ENCODE measurements around the gene GPR34.

Gene GPR34

GRCh38 chrX:41720125-41720779, 31.5 kb downstream of the GPR34 start:
- no peaks in the 10 kb centered on the region for H3K9me2 ChIP-seq (replicated peaks; ENCODE audit: control insufficient read depth, low read length)

GRCh38 chrX:41721590-41721989, 32.8 kb downstream of the GPR34 start:
- Histone ChIP-seq H3K27ac (ENCODE audit: low read depth, low read length) (no peak overlapping the region), H3F3A (ENCODE audit: control insufficient read depth, insufficient read depth) (0 out of 2 replicates have a peak, but pooled peaks cover 9% of the 10 kb centered on the region), H3K27me3 (ENCODE audit: control insufficient read depth, low read length) (no peaks in the 10 kb centered on the region), H3K36me3 (ENCODE audit: control insufficient read depth, low read length) (no peaks in the 10 kb centered on the region), H3K9me2 (replicated peaks; ENCODE audit: control insufficient read depth, low read length) (no peaks in the 10 kb centered on the region), H3K4me2 (ENCODE audit: low read length) (no peak overlapping the region), H3K4me3 (ENCODE audit: low read length) (no peak overlapping the region), H3K9me3 (ENCODE audit: control insufficient read depth, insufficient read depth, low read length) (peaks cover 5% of the 10 kb centered on the region; the same call in 1 of the 2 replicates), H3K4me1 (ENCODE audit: control insufficient read depth, low read length) (peaks cover 73% of the 10 kb centered on the region), H4K20me1 (ENCODE audit: control insufficient read depth, insufficient read depth, low read depth, low read length) (no peaks in the 10 kb centered on the region), H3K79me2 (ENCODE audit: control insufficient read depth, low read length) (no peaks in the 10 kb centered on the region)
- no peak for TF ChIP-seq EZH2phosphoT487 (IDR thresholded peaks at IDR 0.05; ENCODE audit: borderline replicate concordance, low read length)
- TF ChIP-seq, protein P1, sequence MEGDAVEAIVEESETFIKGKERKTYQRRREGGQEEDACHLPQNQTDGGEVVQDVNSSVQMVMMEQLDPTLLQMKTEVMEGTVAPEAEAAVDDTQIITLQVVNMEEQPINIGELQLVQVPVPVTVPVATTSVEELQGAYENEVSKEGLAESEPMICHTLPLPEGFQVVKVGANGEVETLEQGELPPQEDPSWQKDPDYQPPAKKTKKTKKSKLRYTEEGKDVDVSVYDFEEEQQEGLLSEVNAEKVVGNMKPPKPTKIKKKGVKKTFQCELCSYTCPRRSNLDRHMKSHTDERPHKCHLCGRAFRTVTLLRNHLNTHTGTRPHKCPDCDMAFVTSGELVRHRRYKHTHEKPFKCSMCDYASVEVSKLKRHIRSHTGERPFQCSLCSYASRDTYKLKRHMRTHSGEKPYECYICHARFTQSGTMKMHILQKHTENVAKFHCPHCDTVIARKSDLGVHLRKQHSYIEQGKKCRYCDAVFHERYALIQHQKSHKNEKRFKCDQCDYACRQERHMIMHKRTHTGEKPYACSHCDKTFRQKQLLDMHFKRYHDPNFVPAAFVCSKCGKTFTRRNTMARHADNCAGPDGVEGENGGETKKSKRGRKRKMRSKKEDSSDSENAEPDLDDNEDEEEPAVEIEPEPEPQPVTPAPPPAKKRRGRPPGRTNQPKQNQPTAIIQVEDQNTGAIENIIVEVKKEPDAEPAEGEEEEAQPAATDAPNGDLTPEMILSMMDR (IDR thresholded peaks at IDR 0.05; ENCODE audit: low read depth, low read length, poor library complexity, severe bottlenecking) = no peak

More at GRCh38 chrX:41720125-41720779, 31.5 kb downstream of the GPR34 start:
- no peaks in the 10 kb centered on the region for H3K36me3 ChIP-seq (ENCODE audit: control insufficient read depth, low read length)
- no peak overlapping the region for H3K4me3 ChIP-seq (ENCODE audit: low read length)
- 0 out of 2 replicates have a peak, but pooled peaks cover 9% of the 10 kb centered on the region for H3F3A ChIP-seq (ENCODE audit: control insufficient read depth, insufficient read depth)
- H3K4me1 ChIP-seq (ENCODE audit: control insufficient read depth, low read length) = peaks cover 68% of the 10 kb centered on the region
- peaks cover 5% of the 10 kb centered on the region; the same call in 1 of the 2 replicates for H3K9me3 ChIP-seq (ENCODE audit: control insufficient read depth, insufficient read depth, low read length)
- H4K20me1 ChIP-seq (ENCODE audit: control insufficient read depth, insufficient read depth, low read depth, low read length) = no peaks in the 10 kb centered on the region
- H3K79me2 ChIP-seq (ENCODE audit: control insufficient read depth, low read length) = no peaks in the 10 kb centered on the region
- TF ChIP-seq EZH2phosphoT487 (IDR thresholded peaks at IDR 0.05; ENCODE audit: borderline replicate concordance, low read length) = no peak
- TF ChIP-seq, protein P1 (IDR thresholded peaks at IDR 0.05; ENCODE audit: low read depth, low read length, poor library complexity, severe bottlenecking) = no peak
- peak overlapping the region; percentile 38 for H3K27ac ChIP-seq (ENCODE audit: low read depth, low read length)
- peak overlapping the region; percentile 37 for H3K4me2 ChIP-seq (ENCODE audit: low read length)
- H3K27me3 ChIP-seq (ENCODE audit: control insufficient read depth, low read length) = no peaks in the 10 kb centered on the region

- Histone ChIP-seq H3K36me3 (ENCODE audit: control insufficient read depth, low read length) (no peaks in the 10 kb centered on the region), H3K4me1 (ENCODE audit: control insufficient read depth, low read length) (peaks cover 67% of the 10 kb centered on the region), H4K20me1 (ENCODE audit: control insufficient read depth, insufficient read depth, low read depth, low read length) (no peaks in the 10 kb centered on the region), H3K4me3 (ENCODE audit: low read length) (no peak overlapping the region), H3K9me3 (ENCODE audit: control insufficient read depth, insufficient read depth, low read length) (peaks cover 5% of the 10 kb centered on the region; the same call in 1 of the 2 replicates), H3F3A (ENCODE audit: control insufficient read depth, insufficient read depth) (0 out of 2 replicates have a peak, but pooled peaks cover 9% of the 10 kb centered on the region), H3K79me2 (ENCODE audit: control insufficient read depth, low read length) (no peaks in the 10 kb centered on the region), H3K27ac (ENCODE audit: low read depth, low read length) (no peak overlapping the region; the same call in 1 of the 2 replicates), H3K9me2 (replicated peaks; ENCODE audit: control insufficient read depth, low read length) (no peaks in the 10 kb centered on the region), H3K27me3 (ENCODE audit: control insufficient read depth, low read length) (no peaks in the 10 kb centered on the region), H3K4me2 (ENCODE audit: low read length) (no peak overlapping the region)
- no peak for TF ChIP-seq EZH2phosphoT487 (IDR thresholded peaks at IDR 0.05; ENCODE audit: borderline replicate concordance, low read length)
- TF ChIP-seq, protein P1 (IDR thresholded peaks at IDR 0.05; ENCODE audit: low read depth, low read length, poor library complexity, severe bottlenecking) = no peak
These were observed 33.4 kb downstream of the GPR34 start for GRCh38 chrX:41722214-41722613.
